C4-2B (cell line): ENCODE results near the gene PRKD2.

Experiments used
- ZFX ChIP-seq: fragments of 450-650 bp; IDR thresholded peaks from 2 replicates; pipeline ENCODE4 v1.6.1; 2017
- TF ChIP-seq, protein P1 (sequence below): fragments of 450-650 bp; conservative IDR thresholded peaks from 2 replicates; pipeline ENCODE4 v1.5.1; 2017; ENCODE audit warnings: mild to moderate bottlenecking

DNA sequence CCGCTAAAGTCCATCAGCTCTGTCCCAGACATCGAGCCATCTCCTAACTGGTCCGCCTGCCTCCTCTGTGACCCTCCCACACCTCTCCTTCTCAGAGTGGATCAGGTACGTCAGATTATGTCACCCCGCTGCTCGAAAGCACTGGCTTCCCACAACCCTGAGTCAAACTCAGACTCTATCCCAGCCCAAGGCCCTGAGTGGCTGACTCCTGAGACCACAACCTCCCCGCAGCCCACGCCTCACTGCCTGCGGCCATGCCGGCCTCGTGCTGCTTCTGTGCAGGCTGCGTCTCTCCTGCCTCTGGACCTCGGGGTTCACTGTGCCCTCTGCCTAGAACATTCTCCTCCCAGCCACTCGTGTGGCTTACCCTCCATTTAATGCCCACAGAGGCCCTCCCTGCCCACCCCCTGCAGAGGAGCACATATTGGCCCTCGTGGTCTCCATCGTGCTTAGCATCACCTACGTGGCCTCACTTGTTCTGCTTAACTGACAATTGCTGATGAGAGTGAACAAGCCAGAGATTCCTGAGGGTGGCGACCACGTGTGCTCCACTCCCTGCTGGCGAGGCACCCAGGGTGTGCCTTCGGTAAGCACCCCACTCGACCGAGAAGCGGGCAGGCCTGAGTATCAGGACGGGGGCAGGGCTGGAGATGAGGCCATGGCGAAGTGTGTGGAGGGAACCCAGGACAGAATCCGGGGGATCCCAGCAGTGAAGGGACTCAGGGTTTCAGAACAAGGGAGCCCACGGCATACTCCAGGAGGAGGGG, 15.4 kb upstream of the PRKD2 start:
- TF ChIP-seq, protein P1, sequence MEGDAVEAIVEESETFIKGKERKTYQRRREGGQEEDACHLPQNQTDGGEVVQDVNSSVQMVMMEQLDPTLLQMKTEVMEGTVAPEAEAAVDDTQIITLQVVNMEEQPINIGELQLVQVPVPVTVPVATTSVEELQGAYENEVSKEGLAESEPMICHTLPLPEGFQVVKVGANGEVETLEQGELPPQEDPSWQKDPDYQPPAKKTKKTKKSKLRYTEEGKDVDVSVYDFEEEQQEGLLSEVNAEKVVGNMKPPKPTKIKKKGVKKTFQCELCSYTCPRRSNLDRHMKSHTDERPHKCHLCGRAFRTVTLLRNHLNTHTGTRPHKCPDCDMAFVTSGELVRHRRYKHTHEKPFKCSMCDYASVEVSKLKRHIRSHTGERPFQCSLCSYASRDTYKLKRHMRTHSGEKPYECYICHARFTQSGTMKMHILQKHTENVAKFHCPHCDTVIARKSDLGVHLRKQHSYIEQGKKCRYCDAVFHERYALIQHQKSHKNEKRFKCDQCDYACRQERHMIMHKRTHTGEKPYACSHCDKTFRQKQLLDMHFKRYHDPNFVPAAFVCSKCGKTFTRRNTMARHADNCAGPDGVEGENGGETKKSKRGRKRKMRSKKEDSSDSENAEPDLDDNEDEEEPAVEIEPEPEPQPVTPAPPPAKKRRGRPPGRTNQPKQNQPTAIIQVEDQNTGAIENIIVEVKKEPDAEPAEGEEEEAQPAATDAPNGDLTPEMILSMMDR = no peak
- TF ChIP-seq ZFX = no peak
